ENCODE results near the gene SH3PXD2A.

DNA sequence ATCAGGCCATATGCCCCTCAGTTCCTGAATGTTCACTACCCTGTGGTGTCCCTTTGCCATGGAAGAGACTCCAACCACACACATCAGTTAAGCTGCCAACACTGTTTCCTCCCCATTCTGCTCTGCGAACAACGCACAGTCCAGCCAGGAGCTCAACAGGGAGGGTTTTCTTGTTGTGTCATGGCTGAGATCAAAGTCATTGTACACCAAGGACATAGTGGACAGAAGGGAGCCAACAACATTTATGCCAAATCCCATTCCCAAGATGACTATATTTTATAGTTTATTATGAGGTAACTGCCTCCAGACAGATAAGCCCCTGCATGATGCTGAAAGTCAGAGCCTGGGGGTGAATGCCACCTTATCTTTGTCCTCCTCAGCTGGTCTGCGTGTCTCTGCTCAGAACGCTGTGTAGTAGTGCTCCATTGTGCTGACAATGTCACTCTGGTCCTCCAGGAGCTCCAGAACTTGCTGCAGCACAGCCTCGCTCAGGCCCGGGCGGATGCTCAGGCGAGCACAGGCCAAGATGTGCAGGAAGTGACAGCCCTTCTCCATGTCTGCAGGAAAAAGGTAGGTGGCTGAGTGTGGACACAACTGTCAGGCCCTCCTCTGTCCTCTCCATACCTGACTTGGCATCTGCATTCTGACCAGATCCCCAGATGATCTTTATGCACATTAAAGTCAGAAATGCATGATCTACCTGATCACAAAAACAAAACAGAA is 27.1 kb upstream of the SH3PXD2A start:
- TF ChIP-seq CTCF (conservative IDR thresholded peaks at IDR 0.05; ENCODE audit: low read depth, low read length) (no peak), MAFK (IDR thresholded peaks at IDR 0.05; ENCODE audit: low read depth, low read length) (no peak), SMC3 (IDR thresholded peaks at IDR 0.05; ENCODE audit: low read depth, low read length) (no peak), BHLHE40 (IDR thresholded peaks at IDR 0.05; ENCODE audit: low read depth, low read length) (no peak), RCOR1 (IDR thresholded peaks at IDR 0.05; ENCODE audit: insufficient replicate concordance, low read length) (no peak), NFE2L2 (IDR thresholded peaks at IDR 0.05; ENCODE audit: low read depth, low read length) (no peak), CEBPB (IDR thresholded peaks at IDR 0.05; ENCODE audit: low read depth, low read length) (no peak), RFX5 (IDR thresholded peaks at IDR 0.05; ENCODE audit: low read depth, low read length) (no peak), RAD21 (IDR thresholded peaks at IDR 0.05; ENCODE audit: low read length) (no peak), POLR2A (IDR thresholded peaks at IDR 0.05; ENCODE audit: low read depth, low read length) (no peak), CHD1 (IDR thresholded peaks at IDR 0.05; ENCODE audit: low read depth, low read length) (no peak), MXI1 (IDR thresholded peaks at IDR 0.05; ENCODE audit: borderline replicate concordance, low read depth, low read length) (no peak)
- TF ChIP-seq, protein P1, sequence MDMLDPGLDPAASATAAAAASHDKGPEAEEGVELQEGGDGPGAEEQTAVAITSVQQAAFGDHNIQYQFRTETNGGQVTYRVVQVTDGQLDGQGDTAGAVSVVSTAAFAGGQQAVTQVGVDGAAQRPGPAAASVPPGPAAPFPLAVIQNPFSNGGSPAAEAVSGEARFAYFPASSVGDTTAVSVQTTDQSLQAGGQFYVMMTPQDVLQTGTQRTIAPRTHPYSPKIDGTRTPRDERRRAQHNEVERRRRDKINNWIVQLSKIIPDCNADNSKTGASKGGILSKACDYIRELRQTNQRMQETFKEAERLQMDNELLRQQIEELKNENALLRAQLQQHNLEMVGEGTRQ (IDR thresholded peaks at IDR 0.05; ENCODE audit: low read depth, low read length), result no peak
